ENCODE data around the gene FTO.

FTO gene

DNA sequence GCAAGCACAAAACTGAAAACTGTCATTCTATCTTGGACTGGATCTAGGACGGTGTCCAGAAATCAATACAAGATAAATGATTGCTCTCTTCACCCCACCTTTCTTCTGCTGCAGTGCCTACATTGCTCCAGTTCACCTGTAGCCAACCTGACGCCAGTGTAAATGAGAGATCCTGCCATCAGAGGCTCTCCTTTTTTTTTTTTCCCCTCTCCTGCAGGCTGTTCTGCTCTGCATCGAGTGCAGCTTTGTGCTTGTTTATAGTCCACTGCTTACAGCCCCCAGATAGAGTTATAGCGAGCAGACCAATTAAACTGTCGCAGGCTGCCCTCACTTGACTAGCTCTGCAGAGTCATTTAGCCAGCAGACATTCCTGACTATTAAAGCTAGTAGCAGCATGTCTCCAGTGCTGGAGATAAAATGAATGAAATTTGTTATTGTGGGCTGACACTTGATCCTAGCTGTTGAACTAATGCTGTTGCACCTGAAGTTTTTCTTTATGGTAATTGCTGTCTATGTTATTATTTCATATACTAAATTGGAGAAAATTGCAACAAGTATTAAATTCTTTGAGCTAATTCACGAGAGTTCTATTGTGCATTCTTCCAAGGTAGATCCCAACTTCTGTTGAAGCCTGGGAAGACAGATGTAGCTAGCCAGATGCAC, 257.1 kb downstream of the FTO start:
- no peak for DNase-seq (ENCODE audit: low read depth, low spot score)

DNA sequence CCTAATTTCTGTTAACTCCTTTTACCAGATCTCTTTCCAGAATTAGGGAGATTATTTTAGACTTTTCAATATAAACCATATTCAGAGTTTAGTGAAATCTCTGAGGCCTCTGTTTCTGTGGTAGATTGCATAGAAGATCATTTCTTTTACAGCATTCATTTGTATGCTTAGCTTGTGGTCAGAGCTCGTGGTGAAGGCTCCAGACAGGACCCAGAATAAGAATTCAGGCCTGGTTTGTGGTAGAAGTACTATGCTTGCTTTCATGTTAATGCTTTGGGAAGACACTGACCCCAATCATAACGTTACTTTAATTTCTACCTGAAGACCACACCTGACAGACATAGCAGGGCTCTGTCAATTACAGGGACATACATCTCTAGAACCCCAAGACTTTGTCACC, 258.1 kb downstream of the FTO start:
- no peak for DNase-seq (ENCODE audit: low read depth, low spot score)

DNA sequence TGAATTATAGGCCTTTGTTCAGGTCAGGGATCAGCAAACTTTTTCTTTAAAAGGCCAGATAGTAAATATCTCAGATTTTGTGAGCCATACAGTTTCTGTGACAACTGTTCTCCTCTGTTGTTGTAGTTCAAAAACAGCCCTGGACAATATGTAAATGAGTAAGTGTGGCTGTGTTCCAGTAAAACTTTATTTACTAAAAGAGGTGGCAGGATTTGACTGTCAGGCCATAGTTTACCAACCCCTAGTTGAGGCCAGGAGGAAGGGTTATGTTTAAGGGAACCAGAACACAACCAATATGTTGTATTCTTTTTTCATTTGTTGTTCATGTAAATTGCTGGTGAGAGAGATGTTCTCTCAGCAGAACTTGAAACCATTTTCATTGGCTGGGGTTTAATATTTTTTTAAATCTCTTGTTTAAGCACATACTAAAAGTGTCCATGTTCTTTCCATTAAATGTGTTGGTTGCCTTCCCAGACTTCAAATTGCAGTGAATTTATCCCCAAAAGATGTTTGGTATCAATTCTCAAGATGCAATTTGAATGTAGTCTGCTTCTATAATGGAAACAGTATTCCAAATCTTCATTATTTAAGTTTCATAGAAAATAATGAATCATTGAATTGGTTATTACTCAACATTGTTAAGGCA, 260.3 kb downstream of the FTO start:
- DNase-seq (ENCODE audit: low read depth, low spot score): no peak

DNA sequence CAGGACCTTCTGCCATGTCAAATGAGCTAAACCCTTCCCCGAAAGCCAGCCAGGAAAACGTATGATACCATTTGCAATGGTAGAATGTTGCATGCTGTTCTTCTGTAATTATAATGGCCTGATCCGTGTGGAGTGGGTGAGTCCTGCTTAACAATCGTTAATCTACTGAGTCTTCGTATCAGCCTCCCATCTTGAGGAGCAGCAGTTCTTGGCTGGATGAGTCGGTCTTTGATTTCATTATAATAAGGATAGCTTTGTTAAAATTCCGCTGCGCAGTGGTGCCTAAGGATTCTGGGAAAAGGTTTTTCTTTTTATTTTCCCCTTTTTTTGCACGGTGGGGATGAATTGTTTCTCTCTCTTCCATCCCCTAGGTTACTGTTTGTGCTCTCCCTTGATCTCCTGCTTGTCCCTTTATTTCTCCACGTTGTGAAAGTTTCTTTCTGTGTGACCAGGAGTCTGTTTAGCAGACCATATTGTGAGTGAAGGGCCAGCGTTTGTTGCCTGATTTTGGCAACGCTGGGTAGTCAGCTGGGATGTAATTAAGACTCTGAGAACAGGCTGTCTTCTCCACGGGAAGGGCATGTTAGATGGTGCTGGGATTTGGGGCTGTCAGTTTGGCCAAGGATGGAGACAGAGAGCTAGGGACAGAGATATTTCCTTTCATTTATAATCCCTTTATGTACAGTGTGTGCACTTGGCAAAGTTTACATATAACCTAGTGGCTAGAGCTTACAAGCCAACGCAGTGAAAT, 263.0 kb downstream of the FTO start:
- DNase-seq (ENCODE audit: low read depth, low spot score): no peak

DNA sequence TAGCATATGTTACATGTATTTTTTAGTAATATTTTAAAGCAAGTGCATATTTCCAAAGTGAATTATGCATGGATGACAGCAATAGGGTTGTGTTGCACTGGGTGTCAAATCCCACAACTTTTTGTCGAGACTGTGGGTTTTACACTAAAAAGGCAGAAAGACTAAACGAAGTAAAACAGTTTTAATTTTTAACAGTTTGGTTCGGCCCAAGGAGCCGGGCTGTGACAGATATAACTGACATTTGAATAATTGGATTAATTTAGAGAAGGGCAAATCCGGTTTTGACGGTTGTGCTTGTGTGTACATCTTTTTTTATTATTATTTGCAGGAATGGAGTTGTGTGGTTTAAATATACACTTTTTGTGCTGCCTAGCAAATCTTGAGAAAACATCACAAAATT, 263.6 kb downstream of the FTO start:
- DNase-seq (ENCODE audit: low read depth, low spot score): no peak

DNA sequence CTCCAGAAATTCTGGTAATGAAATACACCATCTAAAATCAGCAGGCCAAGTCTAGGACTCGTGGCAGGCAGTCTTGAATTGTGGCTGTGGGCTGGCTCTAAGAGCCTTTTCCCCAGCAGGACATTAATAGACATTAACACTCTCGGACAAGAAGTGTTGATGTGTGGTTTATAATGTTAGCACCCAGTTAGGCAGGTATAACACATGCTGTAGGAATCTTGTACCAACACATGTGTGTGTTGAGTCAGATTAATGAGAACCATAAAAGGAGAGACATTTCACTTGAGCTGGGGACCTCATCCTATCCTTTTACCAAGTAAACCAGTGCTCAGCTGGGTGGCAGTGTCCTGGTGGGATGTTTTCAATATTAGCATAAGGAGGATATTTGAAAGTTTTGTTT, 264.5 kb downstream of the FTO start:
- DNase-seq (ENCODE audit: low read depth, low spot score): peak; percentile 45

DNA sequence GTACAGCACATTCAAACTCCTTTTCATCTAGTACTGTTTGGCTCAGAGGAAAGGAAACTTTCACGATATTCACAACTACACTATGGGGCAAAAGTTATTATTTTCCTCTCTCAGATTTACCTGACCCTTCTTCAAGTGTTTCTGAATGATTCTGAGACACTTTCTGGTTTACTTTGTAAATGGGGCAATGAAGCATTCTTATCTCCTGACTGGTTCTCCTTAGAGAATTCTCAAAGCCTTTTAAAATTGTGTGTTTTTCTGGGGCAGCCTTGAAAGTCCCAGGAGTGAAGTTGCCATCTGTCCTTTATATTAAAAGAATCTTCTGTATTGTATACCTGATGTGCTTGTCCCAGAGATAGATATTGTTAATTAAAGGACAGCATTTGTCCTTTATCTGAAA, 264.9 kb downstream of the FTO start:
- DNase-seq (ENCODE audit: low read depth, low spot score): no peak

DNA sequence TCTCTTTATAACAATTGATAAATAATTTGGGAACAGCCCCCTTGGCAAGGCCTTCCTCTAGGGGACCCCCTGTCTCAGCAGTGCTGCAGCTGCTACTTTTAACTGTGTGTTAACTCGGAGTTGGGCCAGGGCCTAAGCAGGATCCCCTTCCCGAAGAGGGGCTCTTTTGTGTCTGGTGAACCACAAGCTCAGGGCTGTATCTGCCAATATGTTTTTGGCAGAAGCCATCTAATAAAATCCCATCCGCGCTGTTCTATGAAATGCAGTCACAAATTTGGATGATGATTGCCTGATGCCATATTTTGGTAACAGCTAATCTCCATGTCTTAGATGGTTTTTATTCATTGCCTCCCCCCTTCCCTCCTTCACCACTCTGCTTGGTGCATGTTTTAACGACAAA, 267.7 kb downstream of the FTO start:
- no peak for DNase-seq (ENCODE audit: low read depth, low spot score)

DNA sequence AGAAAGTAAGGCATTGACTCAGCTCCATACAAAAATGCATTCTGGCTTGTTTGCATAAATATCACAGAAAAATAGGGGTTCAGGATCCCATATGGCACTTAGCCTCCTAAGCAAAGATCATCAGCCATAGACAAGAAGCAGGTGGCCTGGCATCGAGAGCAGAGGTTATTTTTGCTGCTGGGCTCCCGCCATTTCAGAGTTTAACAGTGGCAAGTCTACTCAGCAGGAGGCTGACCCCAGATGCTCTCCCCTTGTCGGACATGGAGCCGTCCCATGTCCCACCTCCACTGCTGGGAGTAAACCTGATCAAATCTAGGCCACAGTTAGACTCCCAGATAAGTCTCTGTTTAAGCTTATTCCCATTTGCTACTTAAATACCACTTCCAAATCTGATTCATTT, 269.1 kb downstream of the FTO start:
- no peak for DNase-seq (ENCODE audit: low read depth, low spot score)

DNA sequence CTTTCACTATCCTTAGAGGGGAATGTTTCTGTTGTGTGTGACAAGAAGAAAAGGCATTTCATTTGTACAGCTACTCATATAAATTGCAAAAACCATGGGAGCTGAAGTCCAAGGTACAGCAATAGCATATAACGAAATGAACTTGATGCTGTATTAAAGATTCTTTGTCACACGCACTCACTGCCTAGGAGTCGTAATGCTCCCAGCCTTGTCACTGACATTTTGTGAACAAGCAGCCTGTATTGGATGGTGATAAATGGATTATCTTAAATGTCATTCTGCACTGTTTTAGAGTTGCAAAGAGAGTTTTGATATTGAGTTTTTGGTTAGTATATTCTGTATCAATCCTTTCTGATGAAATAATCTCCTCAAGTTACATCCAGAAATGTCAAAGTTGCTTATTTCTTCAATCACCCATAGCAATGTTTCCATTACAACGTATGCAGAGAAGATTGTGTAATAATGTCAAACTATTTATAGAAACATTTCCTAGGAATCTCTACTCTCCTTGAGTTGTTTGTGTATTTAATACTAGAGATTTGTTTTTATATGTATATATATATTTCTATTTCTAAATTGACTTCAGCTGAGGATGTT, 270.6 kb downstream of the FTO start:
- no peak for DNase-seq (ENCODE audit: low read depth, low spot score)

DNA sequence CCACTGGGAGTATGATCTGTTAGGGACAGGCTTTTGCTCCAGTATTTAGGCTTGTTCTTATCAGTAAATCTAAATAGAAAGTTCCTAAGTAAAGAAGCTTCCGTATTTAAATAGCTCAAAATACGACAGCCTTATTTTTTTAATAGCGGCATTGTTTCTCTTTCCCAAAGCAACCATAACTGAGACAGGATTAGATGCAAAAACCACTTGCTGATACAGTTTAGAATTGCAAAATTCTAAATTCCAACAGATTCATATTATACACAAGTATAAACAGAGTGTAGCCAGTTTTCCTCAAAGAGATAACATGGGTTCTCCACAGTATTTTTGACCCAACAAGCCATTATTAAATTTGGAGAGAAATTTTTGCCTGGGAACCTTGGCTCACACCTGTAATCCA, 276.7 kb downstream of the FTO start:
- DNase-seq (ENCODE audit: low read depth, low spot score): no peak

DNA sequence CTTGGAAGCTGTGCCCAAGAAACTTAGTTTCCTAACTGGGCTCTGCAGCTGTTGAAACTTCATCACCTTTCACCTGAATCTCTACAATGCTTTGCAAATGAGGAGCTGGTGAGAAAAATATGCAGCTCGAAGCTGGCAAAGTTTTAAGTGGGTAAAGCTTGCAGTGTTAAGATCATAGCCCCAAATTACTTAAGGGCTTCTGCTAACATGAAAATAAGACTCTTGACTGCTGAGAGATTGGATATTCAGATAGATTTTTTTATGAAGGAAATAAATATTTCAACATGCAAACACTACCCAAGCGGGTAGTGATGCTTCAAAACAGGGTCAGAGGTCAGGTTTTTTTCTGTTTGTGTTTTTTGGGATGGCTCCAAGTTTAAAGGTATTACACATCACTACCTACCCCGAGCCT, 278.7 kb downstream of the FTO start:
- DNase-seq (ENCODE audit: low read depth, low spot score): no peak

DNA sequence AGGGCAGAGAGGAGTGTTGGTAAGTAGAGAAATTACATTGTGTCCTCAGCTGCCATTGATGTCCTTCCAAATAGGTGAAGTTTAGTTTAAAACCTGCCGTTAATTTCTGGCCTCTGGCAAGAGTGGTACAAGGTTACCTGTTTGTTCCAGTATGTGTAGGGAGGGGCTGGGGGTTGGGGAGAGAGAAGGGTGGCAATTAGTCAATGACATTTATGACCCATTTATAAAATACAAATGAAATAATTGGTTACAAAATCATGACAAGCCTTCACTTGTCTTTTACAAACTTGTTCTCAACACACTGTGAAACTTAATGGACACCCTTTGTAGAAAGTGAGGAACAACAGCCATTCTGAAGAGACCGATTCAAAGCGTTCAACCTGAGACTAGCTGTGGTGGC, 281.0 kb downstream of the FTO start:
- no peak for DNase-seq (ENCODE audit: low read depth, low spot score)

DNA sequence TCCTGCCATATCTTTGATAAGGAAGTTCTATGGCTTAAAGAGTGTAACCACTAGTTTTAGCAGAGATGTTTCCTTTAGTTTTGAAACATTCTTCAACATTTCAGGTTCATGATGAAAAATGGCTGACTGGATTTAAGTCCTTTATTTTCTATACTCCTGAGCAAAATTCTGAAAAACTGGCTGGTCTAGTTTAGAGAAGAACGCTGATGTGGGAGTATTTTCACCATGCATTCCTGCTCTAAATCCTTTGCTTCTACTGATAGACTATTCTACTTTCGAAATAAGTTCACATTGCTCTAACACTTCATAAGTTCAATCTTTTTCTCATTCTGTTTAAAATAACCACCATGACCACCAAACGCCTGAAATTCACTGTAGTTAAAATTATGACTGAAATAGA, 281.9 kb downstream of the FTO start:
- no peak for DNase-seq (ENCODE audit: low read depth, low spot score)

DNA sequence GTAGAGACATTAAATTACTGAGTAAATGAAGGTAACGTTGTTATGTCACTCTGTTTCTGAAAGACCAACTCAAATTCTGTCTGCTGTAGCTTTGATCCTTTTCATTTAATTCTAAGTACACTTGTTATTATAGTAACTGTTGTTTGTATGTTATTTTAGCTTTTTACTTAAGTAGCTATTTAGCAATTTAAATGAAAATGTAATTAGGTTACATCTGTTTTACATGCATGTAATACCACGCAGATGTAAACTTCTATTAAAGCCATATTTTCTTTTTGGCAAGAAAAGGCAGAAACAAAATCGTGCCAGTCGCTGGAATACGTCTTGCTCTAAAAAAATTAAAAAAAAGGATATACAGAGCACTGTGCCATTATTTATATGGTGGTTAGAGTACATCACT, 282.8 kb downstream of the FTO start:
- no peak for DNase-seq (ENCODE audit: low read depth, low spot score)

DNA sequence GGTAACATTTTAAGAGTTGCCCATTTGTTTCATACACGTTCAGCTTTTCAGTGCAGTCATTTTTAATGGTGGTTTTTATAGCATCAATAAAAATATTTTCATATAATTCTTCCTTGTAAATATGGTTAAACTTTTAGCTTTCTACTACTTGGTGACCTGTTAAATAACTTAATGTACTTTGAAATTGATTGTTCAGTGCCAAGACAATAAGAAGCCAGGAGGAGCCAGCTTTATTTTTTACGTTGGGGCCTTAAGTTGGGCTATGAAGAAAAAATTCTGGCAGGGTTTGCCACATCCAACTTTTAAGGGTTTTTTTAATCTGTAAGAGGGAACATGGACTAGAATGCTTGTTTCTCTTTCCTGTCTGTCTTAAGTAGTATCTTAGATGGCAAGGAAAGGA, 284.2 kb downstream of the FTO start:
- DNase-seq (ENCODE audit: low read depth, low spot score): no peak

DNA sequence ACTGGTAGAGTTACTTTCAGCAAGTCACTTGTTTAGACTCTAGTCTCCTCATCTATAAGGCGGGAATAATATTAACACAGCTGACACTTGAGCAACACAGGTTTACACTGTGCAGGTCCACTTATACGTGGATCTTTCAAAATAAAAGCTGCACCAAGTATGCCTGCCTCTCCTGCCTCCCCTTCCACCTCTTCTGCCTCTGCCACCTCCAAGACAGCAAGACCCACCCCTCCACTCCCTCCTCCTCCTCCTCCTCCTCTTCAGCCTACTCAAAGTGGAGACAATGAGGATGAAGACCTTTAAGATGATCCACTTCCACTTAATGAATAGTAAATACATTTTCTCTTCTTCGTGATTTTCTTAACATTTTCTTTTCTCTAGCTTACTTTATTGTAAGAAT, 285.6 kb downstream of the FTO start:
- DNase-seq (ENCODE audit: low read depth, low spot score): no peak

DNA sequence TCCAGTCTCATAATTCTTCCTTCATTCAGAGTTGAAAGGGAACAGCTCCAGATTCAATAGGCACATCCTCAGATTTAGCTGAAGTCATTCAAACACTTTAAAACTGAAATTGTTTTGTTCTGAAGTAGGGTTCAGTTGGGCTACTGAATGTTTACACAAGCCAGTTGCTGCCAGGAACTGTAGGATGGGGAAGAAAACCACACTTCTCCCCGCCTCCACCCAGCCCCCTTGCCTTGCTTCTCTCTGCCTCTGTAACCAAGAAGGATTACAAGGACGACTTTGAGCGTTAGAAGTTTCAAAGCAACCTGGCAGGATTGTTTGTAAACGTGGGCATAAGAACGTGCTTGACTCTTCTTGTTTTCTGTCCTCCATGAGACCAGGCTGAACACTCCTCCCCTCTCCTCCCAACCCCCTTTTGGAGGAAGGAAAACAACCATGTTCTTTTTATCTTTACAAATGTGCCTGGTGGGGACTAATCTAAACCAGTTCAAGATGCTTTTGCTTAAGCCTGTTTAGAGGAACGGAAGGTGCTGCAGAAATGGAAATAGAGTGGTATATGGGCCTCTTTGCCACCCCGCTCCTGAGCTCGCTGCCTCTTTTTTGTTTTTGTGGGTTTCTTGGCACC, 287.9 kb downstream of the FTO start:
- peak; percentile 39 for DNase-seq (ENCODE audit: low read depth, low spot score)

DNA sequence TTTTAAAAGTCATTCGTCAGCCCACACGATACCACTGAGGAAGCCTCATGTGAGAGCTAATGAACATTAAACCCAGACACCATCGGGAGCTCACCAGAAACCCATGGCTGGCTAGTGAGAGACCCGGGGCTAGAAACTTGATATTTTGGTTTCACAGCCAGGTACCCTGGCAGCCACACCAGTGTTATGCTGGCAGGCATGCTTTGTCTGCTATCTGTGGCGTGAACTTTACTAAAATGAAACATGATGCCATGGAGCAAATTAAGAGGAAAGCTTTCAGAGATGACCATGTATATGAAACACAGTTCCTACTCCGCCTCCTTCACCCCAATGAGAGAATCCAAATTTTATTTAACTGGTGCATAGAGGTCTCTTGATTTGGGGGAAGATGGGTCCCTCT, 291.4 kb downstream of the FTO start:
- no peak for DNase-seq (ENCODE audit: low read depth, low spot score)

DNA sequence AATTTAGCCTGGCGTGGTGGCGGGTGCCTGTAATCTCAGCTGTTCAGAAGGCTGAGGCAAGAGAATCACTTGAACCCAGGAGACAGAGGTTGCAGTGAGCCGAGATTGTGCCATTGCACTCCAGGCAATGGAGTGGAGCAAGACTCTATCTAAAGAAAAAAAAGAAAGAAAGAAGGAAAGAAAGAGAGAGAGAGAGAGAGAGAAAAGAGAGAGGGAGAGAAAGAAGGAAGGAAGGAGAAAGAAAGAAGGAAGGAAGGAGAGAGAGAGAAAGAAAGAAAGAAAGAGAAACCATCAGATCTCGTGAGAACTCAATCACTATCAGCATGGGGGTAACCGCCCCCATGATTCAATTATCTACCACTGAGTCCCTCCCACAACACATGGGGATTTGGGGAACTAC, 293.0 kb downstream of the FTO start:
- DNase-seq (ENCODE audit: low read depth, low spot score): no peak

DNA sequence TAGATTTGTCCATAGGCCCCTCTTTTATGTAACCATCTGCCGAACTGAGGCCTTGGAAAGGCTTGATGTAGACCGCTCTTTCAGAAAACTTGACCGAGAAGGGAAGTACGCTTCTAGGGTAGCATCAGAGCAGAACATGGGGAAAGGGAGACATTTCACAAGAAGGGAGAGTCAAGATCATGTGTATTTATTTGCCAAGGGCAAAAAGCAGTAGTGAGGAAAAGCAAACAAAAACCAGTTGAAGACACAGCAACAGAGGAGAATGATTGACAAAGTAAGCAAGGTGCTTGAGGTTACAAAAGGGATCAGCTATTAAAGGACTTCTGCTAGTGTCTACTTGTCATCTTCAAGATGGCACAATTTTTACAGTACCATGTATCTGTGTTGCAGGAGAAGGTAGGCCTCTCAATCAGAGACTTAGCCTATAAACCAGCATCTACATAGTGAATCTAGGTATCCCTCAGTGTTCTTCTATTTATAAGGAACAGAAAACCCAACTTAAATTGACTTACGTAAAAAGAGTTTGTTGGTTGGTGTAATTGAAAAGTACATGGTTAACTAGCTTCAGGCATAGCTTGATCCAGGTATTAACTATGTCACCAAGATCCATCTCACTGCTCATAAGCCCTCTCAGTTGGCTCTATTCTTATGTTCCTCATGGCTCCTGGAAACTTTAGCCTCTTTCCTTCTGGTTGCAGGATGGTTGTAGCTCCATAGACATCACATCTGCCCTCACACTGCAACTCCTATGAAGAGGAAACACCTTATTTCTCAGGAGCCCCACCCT, 294.3 kb downstream of the FTO start:
- DNase-seq (ENCODE audit: low read depth, low spot score): no peak

All from smooth muscle cell of the brain vasculature (primary cell).